COLO829 (cell line): ENCODE measurements around the gene DNAJB1.
"Not testable (repeated sequence)": the region's sequence is repeated elsewhere in the genome, so short reads cannot be mapped to it uniquely, and the experiment has no call there.

ENCODE experiments used
- DNase-seq: peaks from one replicate; pipeline ENCODE4 v3.0.0; 2012; ENCODE audit warnings: low spot score

DNAJB1 gene

DNA sequence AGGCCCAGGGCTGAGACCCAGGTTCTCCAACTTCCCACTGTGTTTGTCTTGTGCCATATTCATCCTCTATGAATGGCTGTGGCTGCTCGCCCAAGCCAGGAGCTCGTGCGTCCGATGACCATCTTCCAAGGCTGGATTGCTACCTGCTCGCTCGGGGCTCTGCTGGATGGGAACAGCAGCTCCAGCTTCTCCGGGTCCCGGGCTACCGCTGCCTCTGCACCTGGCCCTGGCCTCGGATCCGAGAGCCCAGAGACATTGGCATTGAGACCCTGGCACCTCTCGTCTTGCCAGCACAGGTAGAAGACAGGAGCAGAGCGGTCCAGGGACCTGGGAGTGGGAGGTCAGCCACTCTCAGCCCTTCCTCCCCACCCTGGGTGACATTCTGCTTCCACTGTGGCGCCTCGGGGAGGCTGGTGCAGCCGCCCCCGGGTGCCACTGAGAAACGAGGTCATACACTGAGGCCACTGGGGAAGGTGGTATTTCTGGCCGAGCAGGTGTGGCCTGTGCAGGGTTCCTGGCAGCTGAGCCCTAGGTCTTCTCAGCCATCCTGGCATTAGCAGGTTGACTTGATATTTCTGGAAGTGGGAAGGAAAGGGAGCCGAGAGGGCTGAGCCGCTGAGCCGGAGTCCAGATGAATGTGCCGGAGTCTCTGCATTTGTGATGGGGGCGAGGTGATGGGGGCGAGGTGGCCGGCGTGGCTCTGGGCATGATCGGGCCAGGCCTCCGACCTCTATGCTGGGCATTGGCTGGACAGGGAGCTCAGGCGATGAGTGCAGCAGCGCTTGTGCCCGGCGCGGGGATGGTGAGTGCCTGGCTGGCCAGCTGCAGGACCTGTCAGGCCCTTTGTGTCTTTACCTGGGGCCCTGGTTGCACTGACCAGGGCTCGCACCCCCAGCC lies 35.1 kb upstream of the DNAJB1 start:
- no peak for DNase-seq

DNA sequence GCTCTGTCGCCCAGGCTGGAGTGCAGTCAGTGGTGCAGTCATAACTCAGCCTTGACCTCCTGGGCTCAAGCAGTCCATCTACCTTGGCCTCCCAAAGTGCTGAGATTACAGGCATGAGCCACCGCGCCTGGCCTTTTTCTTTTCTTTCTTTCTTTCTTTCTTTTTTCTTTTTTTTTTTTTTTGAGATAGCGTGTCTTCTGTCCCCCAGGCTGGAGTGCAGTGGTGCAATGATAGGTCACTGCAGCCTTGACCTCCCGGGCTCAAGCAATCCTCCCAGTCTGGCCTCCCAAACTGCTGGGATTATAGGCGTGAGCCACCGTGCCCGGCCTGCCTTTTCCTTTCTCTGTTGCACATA lies 33.8 kb upstream of the DNAJB1 start:
- DNase-seq = not testable (repeated sequence)

DNA sequence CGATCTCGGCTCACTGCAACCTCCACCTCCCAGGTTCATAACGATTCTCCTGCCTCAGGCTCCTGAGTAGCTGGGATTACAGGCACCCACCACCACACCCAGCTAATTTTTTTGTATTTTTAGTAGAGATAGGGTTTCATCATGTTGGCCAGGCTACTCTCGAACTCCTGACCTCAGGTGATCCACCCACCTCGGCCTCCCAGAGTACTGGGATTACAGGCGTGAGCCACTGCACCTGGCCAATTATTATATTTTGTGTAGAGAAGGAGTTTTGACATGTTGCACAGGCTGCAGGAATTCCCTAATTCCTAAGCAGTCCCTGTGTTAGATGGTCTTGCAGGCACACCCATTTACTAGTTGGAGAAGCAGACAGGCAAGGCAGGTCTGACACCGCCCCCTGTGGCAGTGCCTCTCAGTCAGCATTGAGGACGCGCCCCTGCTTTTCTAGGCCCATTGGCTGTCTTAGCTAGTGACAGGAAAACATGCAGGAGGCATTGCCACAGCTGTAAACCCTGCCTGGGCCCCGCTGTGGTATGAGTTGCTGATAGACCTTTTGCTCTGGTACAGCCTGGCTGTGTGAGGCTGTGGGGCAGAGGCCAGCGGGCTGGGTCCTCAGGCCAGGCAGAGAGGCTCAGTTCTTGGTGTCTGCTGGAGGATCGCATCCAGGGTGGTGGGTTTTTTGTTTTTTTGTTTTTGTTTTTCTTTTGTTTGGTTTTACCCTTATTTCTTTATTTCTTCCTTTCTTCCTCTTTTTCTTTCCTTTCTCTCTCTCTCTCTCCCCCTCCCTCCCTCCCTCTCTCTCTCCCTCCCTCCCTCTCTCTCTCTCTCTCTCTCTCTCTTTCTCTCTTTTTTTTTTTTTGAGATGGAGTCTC lies 33.2 kb upstream of the DNAJB1 start:
- DNase-seq = not testable (repeated sequence)

DNA sequence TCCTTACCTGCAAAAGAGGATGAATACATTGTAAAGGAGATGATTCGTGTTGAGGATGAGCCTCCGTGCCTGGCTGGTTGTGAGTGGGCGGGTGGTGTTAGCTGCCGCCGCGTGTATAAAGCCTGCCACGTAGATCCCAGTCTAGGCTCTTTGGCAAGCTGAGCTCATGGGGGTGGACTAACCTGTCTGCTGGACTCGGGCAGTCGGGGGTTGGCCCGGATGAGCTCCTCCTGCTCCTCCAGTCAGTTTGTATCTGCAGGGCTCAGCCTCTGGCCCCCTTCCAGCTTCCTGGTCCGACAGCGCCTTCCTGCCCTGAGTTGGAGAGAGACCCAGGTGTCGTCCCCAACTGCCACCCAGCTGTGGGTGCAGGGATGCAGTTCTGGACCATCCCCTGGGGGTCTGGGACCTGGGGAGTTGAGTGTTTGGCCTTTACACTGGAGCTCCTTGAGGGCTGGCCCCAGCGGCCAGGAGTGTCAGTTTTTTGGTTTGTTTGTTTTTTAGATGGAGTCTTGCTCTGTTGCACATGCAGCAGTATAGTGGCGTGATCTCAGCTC lies 32.1 kb upstream of the DNAJB1 start:
- DNase-seq = no peak

DNA sequence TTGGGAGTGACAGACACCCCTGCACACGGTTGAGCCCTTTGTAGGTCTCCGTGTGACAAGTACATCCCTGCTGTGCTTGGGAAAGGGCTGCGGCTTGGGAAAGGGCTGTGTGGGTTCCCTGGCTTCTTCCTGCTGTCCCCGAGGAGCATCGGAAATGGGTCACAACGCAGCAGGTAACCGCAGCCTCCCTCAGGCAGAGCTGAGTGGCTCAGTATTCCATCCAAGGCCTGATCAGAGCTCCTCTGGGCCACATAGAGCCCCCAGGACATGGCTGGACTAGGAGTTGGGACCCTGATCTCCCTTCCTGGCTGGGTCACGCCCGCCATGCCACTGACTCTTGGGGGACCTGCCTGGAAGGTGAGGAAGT lies 27.5 kb upstream of the DNAJB1 start:
- no peak for DNase-seq

DNA sequence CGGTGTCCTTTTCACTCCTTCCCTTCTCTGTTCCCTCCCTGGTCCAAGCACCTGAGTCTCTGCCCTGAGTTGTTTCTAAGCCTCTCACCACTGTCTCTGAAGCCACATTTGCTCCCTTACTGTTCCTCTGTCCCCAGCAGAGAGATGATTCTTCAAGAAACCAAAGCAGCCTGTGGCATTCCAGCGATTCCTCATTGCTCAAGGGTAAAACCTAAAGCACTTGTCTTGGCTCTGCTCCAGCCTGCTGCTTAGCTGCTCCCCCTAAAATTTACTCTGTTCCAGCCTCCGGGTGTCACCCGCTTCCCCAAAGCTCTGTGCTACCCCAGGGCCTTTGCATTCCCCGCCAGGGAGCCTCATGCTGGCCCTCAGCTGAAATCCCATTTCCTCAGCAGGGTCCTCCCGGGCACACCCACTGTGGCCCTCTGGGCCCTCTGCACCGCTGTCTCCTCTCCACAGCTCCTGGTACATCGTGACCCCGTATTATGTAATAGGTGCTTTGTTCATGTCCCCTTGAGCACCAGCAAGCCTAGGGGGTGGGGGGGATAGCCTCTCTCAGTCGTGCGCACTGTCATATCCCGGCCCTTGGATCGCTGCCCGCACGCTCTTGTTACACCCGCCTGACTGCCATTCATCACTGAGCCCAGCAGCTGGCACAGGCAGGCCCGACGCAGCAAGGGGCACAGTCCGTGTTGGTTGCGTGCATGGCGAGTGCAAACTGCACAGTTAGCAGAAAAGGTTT lies 26.9 kb upstream of the DNAJB1 start:
- no peak for DNase-seq

DNA sequence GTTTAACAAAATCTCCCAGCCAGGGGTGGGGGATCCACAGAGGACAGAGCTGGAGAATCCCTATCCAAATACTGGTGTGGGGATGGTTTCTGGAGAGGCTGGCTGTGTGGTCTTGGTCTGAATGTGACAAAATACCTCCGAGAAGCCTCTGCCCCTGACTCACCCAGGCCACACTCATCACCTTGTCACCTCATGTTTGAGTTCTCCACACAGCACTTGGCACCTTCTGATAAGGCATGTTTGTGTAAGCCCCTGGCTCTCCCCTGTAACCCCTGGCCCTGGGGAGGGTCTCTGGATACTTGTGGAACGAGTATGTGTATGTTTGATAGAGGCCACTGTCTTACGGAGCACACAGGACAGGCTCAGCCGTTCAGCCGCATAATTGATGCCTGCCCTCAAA lies 25.9 kb upstream of the DNAJB1 start:
- no peak for DNase-seq

DNA sequence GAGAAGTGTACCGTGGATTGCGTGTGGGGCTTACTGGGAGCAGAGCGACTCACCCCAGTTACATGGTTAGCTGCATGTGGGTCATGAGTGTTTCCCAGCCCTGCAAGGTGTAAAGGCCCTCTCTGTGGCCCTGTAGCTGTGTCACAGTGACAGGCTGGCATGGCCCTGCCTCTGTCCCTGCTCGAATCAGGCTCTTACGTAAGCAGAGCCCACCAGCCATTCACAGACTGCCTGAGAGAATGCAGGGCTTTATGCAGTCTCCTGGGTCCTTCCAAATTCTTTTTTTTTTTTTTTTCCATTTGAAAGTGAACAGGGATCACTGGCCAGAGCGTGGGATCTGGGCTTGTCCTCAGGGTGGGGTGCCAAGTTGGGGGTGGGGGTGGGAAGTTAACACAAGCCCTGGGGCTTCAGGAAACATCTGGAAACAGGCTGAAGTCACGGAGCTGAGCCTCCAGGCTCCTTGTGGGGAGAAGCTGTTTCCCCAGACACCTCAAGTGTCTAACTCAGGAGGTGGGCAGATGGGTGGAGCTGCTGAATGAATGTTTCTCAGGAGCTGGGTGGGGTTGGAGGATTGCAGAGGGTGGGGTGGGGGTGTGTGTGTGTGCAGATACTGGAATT lies 24.6 kb upstream of the DNAJB1 start:
- no peak for DNase-seq

DNA sequence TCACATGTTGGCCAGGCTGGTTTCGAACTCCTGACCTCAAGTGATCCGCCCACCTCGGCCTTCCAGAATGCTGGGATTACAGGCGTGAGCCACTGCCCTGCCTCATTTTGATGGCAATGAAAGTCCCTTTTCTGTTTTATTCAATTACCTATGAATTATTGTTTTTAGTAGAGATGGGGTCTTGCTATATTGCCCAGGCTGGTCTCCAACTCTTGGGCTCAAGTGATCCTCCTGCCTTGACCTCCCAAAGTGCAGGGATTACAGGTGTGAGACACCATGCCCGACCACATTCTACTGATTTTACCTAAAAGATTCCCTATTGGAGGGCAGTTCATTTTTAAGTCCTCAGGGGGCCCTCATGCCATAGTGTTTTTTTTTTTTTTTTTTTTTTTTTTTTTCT lies 23.8 kb upstream of the DNAJB1 start:
- not testable (repeated sequence) for DNase-seq

DNA sequence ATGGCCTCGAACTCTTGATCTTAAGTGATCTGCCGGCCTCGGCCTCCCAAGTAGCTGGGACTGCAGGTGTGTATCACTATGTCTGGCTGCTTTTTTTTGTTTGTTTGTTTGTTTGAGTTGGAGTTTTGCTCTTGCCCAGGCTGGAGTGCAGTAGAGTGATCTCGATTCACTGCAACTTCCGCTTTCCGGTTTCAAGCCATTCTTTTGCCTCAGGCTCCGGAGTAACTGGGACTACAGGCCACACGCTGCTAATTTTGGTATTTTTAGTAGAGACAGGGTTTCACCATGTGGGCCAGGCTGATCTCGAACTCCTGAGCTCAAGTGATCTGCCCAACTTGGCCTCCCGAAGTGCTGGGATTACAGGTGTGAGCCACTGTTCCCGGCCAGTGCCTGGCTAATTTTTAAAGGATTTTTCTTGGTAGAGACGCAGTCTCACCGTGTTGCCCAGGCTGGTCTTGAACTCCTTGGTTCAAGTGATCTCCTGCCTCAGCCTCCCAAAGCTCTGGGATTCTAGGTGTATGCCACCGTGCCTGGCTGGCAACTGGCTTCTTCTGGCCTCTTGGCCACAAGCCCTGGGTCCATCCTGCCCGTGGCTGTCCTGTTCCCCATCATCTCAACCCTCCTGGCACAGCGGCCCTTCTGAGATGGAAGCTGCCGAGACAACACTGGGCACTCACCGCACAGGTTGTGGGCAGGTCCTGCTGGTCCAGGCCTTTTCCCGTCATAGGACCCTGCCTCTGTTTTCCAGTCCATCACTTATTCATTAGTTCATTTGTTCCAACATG lies 22.7 kb upstream of the DNAJB1 start:
- no peak for DNase-seq

DNA sequence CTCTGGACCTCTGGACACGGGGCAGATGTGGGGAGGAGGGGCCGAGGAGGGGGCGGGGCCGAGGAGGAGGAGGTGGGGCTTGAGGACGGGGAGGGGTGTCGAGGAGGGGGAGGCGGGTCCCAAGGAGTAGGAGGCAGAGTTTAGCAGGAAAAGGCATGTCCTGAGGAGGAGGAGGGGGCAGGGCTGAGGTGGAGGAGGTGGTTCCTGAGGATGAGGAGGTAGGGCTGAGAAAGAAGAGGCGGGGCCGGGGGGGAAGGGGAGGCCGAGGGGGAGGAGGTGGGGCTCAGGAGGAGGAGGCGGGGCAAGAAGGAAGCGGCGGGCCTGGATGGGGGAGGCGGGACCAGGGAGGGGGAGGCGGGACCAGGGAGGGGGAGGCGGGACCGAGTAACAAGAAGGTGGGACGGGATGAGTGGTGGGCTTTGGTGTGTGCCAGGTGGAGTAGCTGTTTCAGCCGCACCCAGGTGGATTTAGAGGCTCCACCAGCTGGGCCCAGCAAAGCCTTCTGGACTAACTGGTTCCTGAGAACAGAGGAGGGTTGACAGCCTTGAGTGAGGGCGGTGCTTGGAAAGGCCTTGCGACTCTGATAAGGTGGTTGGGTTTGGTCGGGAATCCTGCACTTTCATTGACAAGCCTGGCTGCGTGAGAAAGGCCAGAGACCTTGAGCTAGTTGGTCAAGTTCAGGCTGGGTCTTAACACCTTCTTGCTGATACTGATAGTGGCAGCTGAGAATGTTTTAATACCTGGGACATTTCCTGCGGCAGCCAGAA lies 18.9 kb upstream of the DNAJB1 start:
- DNase-seq = peak; percentile 88

DNA sequence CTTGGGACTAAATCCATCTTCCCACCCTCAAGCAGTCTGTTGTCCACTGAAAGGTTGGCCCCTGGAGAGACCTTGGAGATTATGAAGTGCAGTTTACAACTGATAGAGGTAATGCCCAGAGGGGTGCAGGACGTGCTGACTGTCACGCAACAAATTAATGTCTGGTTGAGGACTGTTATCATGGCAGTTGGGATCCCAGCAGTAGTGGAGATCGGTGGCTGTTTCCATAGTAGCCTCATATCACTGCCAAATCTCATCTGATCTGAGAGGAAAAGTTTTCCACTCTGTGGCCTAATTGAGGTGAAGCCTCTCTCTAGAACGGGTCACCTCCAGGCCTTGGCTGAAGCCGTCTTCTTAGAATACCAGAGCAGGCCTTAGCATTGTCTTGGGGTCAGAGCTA lies 15.3 kb upstream of the DNAJB1 start:
- no peak for DNase-seq

DNA sequence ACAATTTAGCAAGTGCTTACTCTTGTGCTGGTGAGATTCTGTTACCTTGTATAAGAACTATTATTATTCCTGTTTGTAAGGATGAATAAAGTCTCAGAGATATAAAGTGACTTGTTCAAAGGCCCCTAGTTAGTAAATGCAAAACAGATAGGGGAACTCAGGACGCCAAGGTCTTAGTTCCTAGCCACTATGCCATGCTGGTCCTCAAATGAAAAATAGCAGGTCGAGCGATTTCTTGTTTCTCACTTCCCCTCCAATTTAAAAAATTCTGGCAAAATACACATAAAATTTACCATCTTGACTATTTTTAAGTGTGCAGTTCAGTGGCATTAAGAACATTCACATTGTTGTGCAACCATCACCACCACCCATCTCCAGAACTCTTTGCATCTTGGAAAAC lies 12.3 kb upstream of the DNAJB1 start:
- no peak for DNase-seq

DNA sequence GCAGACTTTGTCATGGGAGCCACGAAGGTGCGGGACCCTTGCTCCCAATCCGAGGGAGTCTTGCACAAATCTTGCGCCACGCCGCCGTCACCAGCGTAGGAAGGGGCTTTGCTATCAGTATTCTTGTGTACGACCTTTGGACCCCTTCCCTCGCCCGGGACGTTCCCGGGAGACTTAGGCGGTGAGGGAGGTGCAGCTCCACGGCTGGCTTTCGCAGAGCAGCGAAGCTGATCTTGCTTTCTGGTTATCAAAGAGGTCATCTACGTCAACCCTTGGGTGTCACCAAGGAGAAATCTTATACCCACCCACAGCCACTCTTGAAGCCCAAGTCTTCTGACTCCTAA lies 11.8 kb upstream of the DNAJB1 start:
- no peak for DNase-seq

DNA sequence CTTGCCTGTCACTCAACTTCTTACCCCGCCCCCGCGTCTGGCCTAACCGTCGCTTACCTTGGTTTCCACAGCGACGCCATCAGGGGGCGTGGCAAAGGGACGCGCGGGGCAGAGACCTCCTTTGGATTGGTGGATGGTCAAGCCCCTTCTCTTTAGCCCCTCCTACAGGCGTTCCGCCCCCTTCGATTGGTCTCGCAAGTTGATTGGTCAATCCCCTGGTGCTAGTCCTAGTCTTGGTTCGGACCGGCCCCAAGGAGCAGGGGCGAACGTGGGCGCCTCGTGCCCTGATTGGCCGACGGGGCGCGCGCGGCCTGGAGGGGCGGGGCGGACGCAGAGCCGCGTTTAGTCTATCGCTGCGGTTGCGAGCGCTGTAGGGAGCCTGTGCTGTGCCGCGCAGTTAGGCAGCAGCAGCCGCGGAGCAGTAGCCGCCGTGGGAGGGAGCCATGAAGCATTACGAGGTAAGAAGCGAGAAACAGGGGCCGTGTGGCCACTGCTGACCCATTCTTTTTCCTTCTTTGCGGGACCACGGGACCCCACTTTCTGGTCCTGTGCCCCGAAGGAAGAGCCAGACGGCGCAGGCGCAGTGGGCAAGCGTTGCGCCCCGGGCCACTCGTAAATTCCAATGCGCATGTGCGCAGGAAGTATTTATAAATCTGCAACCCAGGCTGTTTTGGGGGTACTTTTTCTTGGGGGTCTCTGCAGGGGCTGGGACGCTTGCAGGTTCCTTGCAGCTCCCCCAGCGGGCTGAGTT lies 11.2 kb upstream of the DNAJB1 start, which contains the start of gene TECR:
TECR (plus strand) TSS at position 341 of the 751 bp plus-strand sequence; CDS start at position 444, 103 bp downstream.
- DNase-seq = peak; percentile 98

DNA sequence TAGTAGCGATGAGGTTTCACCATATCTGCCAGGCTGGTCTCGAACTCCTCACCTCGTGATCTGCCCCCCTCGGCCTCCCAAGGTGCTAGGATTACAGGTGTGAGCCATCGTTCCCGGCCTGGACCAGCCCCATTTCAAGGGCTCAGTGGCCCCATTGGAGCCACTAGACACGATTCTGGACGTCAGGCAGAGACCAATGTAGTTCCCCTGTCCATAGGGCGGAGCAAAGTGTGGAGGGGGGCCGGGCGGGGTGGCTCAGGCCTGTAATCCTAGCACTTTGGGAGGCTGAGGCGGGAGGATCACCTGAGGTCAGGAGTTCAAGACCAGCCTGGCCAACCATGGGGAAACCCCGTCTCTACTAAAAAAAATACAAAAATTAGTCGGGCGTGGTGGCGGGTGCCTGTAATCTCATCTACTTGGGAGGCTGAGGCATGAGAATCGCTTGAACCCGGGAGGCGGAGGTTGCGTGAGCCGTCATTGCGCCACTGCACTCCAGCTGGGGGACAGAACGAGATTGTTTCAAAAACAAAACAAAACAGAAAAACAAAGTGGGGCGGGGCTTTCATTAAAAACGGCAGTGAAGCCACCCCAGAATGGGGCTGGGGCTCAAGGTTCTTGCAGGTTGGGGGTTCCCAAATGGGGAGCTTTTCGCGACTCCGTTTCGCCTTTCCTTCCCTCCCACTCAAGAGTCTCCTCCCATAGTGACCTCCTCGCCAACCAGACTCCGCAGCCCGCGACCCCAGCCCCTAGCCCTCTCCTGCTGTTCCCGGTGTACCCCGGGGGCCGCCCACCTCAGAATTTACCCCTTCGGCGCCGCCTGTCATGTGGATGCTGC lies 10.4 kb upstream of the DNAJB1 start:
- DNase-seq = no peak

DNA sequence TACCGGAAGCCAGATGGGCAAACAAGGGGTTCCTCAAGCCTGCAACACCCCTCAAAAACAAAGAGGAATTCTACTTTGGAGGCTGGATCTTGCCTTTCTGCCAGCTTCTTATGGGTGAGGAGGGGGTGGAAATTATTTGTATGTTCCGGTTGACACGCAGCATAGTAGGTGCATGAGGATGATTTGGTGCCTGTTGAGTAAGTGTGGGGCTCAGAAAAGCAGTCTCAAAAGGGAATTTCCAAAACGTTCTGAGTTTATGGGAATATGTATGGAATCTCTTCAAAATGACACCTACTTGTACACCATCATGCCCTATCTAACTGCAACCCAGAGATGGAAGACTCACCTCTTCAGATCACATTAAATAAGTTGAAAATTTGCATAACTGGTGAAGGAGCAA lies 8.2 kb upstream of the DNAJB1 start:
- DNase-seq = no peak

DNA sequence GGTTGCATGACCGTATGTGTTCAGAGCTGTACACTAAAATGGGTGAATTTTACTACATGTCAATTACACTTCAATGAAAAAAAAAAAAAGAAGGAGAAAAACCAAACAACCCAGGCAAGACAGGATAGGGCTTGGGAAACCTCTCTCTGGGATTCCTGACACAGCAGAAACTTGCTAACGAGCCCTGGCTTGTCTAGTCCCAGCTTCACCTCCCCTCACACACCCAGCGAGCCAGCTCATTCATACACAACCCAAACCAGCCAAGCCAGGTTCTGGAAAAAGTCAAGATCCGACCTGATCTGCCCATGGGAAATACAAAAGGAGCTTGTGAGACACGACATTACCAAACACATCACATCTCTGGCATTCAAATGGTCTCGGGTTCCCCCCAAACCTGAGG lies 7.5 kb upstream of the DNAJB1 start:
- no peak for DNase-seq

DNA sequence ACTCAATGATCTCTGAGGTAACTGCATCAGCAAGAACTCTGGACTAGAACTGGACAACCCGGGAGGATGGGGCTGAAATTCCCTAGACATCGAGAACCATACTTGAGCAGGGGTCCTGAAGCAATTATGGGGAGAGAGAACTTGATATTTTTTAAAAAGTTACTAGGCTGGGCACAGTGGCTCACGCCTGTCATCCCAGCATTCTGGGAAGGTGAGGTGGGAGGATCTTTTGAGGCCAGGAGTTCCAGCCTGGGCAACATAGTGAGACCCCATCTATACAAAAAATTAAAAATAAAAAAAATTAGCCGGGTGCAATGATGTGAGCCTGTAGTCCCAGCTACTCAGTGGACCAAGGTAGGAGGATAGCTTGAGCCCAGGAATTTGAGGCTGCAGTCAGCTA lies 2.3 kb upstream of the DNAJB1 start:
- no peak for DNase-seq
